K562 (cell line): ENCODE results near the gene SMCO1. TPM values are rescaled to one million over a fixed set of nuclear protein-coding genes. Genes with fewer than 3 reads are reported as not detected.

Experiments
- ATAC-seq: fragments of 200-7000 bp; cut with Tn5 transposase; 3 replicates; pipeline ENCODE4 v1.9.1; 2020; ENCODE audit warnings: moderate library complexity
- BruUV-seq: library from RNA; stranded (reverse); fragments of 400-500 nt; replicated peaks from 2 replicates; lab custom pipeline; 2021; lab: Mats Ljungman, UMichigan
- CTCF ChIA-PET: fragments of 300-600 bp; formaldehyde crosslinking; extraction: SDS; loops from one replicate; lab custom pipeline; 2021; ENCODE audit warnings: low intra/inter-chr PET ratio; lab: Yijun Ruan, JAX
- POLR2A ChIA-PET: fragments of 300-600, 350-650 bp; sonication (Branson Sonifier 250); formaldehyde crosslinking; extraction: SDS; loops from one replicate; lab custom pipeline; 2021; ENCODE audit warnings: antibody characterized with exemption, inconsistent platforms; lab: Yijun Ruan, JAX
- DNase-seq, 4 experiments: peaks; one replicate each; pipeline versions ENCODE4 v3.0.0 to v3.0.0-alpha.2; 2011 to 2018; ENCODE audit warnings: low spot score in 3 of 4, mixed read lengths in 3 of 4; ENCODE audit errors: extremely low read depth in 1 of 4
- FAIRE-seq: peaks from 2 replicates; lab custom pipeline; 2011; peaks lifted over from hg19 to GRCh38; lab: Jason Lieb, UNC
- H2AFZ ChIP-seq: 2 replicates; pipeline ENCODE4 v1.6.0; 2011; ENCODE audit warnings: low read depth, low read length, control low read depth, inconsistent platforms
- H3K27ac ChIP-seq: fragments of 200-600 bp; 3 replicates; pipeline ENCODE4 v1.8.0; 2011; ENCODE audit warnings: low read depth, mild to moderate bottlenecking, control low read depth, inconsistent platforms, low read length, moderate library complexity, mixed read lengths; ENCODE audit errors: extremely low read depth
- H3K27me3 ChIP-seq, 2 experiments: fragments of 300-600 bp in 1 of 2; 2 replicates in 1 of 2; 3 replicates in 1 of 2; pipeline versions ENCODE4 v1.6.0 to v1.8.0; 2011; ENCODE audit warnings: inconsistent platforms in 2 of 2, low read length in 2 of 2, mild to moderate bottlenecking in 1 of 2, mixed read lengths in 1 of 2, moderate library complexity in 1 of 2; ENCODE audit not compliant: control insufficient read depth in 2 of 2, insufficient read depth in 2 of 2
- H3K36me3 ChIP-seq: fragments of 300-600 bp; 3 replicates; pipeline ENCODE4 v1.8.0; 2011; ENCODE audit warnings: mild to moderate bottlenecking, low read length, inconsistent platforms; ENCODE audit not compliant: control insufficient read depth, insufficient read depth
- H3K4me1 ChIP-seq, 2 experiments: fragments of 200-600 bp in 1 of 2; replicated peaks in 1 of 2; 2 replicates in 1 of 2; 3 replicates in 1 of 2; pipeline versions ENCODE4 v1.5.1 to v1.8.0; 2011; ENCODE audit warnings: inconsistent platforms in 2 of 2, low read length in 2 of 2, mild to moderate bottlenecking in 1 of 2, mixed read lengths in 1 of 2, moderate library complexity in 1 of 2; ENCODE audit not compliant: control insufficient read depth in 2 of 2, insufficient read depth in 2 of 2
- H3K4me2 ChIP-seq: 2 replicates; pipeline ENCODE4 v1.6.1; 2011; ENCODE audit warnings: low read length, control low read depth, inconsistent platforms, mixed read lengths; ENCODE audit not compliant: insufficient read depth
- H3K4me3 ChIP-seq: fragments of 200-600 bp; sonication (generic), shearing (Covaris generic); 2 replicates; pipeline ENCODE4 v1.5.1; 2016; ENCODE audit warnings: control low read depth, inconsistent platforms
- H3K79me2 ChIP-seq: fragments of 200-600 bp; 3 replicates; pipeline ENCODE4 v1.8.0; 2011; ENCODE audit warnings: low read length, inconsistent platforms; ENCODE audit not compliant: control insufficient read depth, insufficient read depth
- H3K9ac ChIP-seq, 2 experiments: 2 replicates each; pipeline versions ENCODE4 v1.6.0 to v1.6.1; 2011; ENCODE audit warnings: low read depth in 2 of 2, low read length in 2 of 2, control low read depth in 1 of 2, inconsistent platforms in 1 of 2, mild to moderate bottlenecking in 1 of 2, mixed read lengths in 1 of 2; ENCODE audit not compliant: insufficient read depth in 1 of 2
- H3K9me1 ChIP-seq: one replicate; pipeline ENCODE4 v1.6.0; 2011; ENCODE audit warnings: inconsistent platforms, mild to moderate bottlenecking, low read length, moderate library complexity; ENCODE audit not compliant: control insufficient read depth, insufficient read depth
- H3K9me3 ChIP-seq: replicated peaks from 2 replicates; pipeline ENCODE4 v1.5.1; 2011; ENCODE audit warnings: low read depth, low read length, inconsistent platforms; ENCODE audit not compliant: control insufficient read depth, insufficient read depth
- H4K20me1 ChIP-seq: replicated peaks from 2 replicates; pipeline ENCODE4 v1.6.1; 2011; ENCODE audit warnings: low read length, inconsistent platforms, mixed read lengths; ENCODE audit not compliant: control insufficient read depth, insufficient read depth
- ATF1 ChIP-seq, 2 experiments: fragments of 450-650 bp in 1 of 2; IDR thresholded peaks; 2 replicates each; pipeline ENCODE4 v1.6.1; 2016; ENCODE audit warnings: missing compliant biosample characterization in 1 of 2, missing genetic modification characterization in 1 of 2
- ATF6 ChIP-seq: sonication (generic); formaldehyde crosslinking; IDR thresholded peaks from 2 replicates; pipeline ENCODE4 v1.4.0; 2020; ENCODE audit warnings: mild to moderate bottlenecking, missing genetic modification reagents
- CTCFL ChIP-seq: IDR thresholded peaks from 2 replicates; pipeline ENCODE4 v1.6.1; 2011; ENCODE audit warnings: borderline replicate concordance, low read depth, mild to moderate bottlenecking, moderate library complexity, low read length; ENCODE audit not compliant: insufficient read depth, poor library complexity, severe bottlenecking
- DPF2 ChIP-seq: fragments of 450-650 bp; IDR thresholded peaks from 2 replicates; pipeline ENCODE4 v1.6.1; 2016
- MNT ChIP-seq, 2 experiments: fragments of 450-650 bp; conservative IDR thresholded peaks; 2 replicates each; pipeline ENCODE4 v1.6.1; 2017; ENCODE audit warnings: mild to moderate bottlenecking in 2 of 2, moderate library complexity in 2 of 2
- MXI1 ChIP-seq: IDR thresholded peaks from 2 replicates; pipeline ENCODE4 v1.6.1; 2011; ENCODE audit warnings: low read depth, mild to moderate bottlenecking, improper control_type of control experiment, low read length
- SIN3B ChIP-seq: fragments of 450-650 bp; IDR thresholded peaks from 2 replicates; pipeline ENCODE4 v1.6.1; 2017; ENCODE audit warnings: low read depth, mild to moderate bottlenecking, moderate library complexity
- SP2 ChIP-seq: IDR thresholded peaks from 2 replicates; pipeline ENCODE4 v1.6.1; 2011; ENCODE audit warnings: mild to moderate bottlenecking, low read depth, low read length, moderate library complexity; ENCODE audit not compliant: poor library complexity, severe bottlenecking; ENCODE audit errors: extremely low read depth
- TEAD4 ChIP-seq, 2 experiments: sonication (generic) in 1 of 2; formaldehyde crosslinking in 1 of 2; IDR thresholded peaks; 2 replicates each; pipeline versions ENCODE4 v1.6.1 to v1.8.0; 2012 to 2022; ENCODE audit warnings: borderline replicate concordance in 1 of 2, inconsistent platforms in 1 of 2, low read length in 1 of 2, mild to moderate bottlenecking in 1 of 2, missing genetic modification reagents in 1 of 2
- U2AF2 ChIP-seq: fragments of 200-400 bp; formaldehyde crosslinking; optimal IDR thresholded peaks from 2 replicates; pipeline ENCODE3; 2017; ENCODE audit warnings: low read depth, mild to moderate bottlenecking, low read length
- ZNF121 ChIP-seq: sonication (generic); formaldehyde crosslinking; conservative IDR thresholded peaks from 2 replicates; pipeline ENCODE4 v1.8.0; 2022; ENCODE audit warnings: missing genetic modification reagents
- ZNF253 ChIP-seq: fragments of 250-450 bp; sonication (Bioruptor Pico); conservative IDR thresholded peaks from 2 replicates; pipeline ENCODE4 v1.6.1; 2021; ENCODE audit warnings: mild to moderate bottlenecking
- ZNF586 ChIP-seq: fragments of 450-650 bp; formaldehyde crosslinking; conservative IDR thresholded peaks from 2 replicates; pipeline ENCODE4 v1.4.0; 2020; ENCODE audit warnings: mild to moderate bottlenecking, moderate library complexity
- WGBS: fragments of 100-300 bp; shearing (Covaris generic); methylation state at CpG from one replicate; pipeline ENCODE4 v1.1.6; 2016; ENCODE audit warnings: low coverage, mixed read lengths; ENCODE audit not compliant: insufficient coverage; ENCODE audit errors: missing lambda C conversion rate; 5-methylcytosine and 5-hydroxymethylcytosine counted together
- in situ Hi-C: fragments of 300-500 bp; cut with MboI; formaldehyde crosslinking; loops from 4 replicates; pipeline ENCODE4 v1.15.0; 2018; ENCODE audit warnings: inconsistent platforms, mixed read lengths
- intact Hi-C: fragments of 100-400 bp; cut with micrococcal nuclease; formaldehyde crosslinking; loops from 2 replicates; pipeline ENCODE4 v1.14.2; 2022
- polyA plus RNA-seq, 8 experiments: library from polyadenylated mRNA; depleted of rRNA in 4 of 8; stranded (reverse) in 5 of 8; unstranded in 3 of 8; fragments of >200 nt; fragmentation: Nextera tagmentation in 2 of 8; fragmentation: Illumina TruSeq in 1 of 8; extraction: Ambion mirVana in 2 of 8; extraction: Trizol in 1 of 8; gene quantifications; 2 replicates each; pipeline versions ENCODE4 v1.2.1 to v1.2.3, GENCODE V29; 2011 to 2014; ENCODE audit warnings: inconsistent platforms in 1 of 8, missing spikeins in 1 of 8
- total RNA-seq, 7 experiments: library from RNA; depleted of rRNA in 6 of 7; stranded (reverse); fragments of >200 nt in 6 of 7; fragmentation: Illumina TruSeq in 2 of 7; extraction: Trizol in 2 of 7; gene quantifications; 2 replicates each; pipeline versions ENCODE4 v1.2.1 to v1.2.3, GENCODE V29; 2011 to 2021; ENCODE audit warnings: low replicate concordance in 1 of 7

SMCO1 gene
- total and polyA plus RNA-seq, 9 of the 15 experiments (the other 6 are each of a cell fraction or from before 2014, with no cell fraction given): 0.05 to 0.35 (median 0.12) TPM; not detected in 5

GRCh38 chr3:196503196-196504076 lies 11.7 kb downstream of the SMCO1 start, which contains the start of gene RNF168:
TSS of gene RNF168 (minus strand) at chr3:196503768. CDS start at chr3:196503173, 595 bp downstream.
- Histone ChIP-seq H3K27ac (peak within 1 kb of the TSS; percentile 93), H3K9ac (peak within 1 kb of the TSS; percentile 93 to 94), H3K9me1 (no peaks in the 10 kb centered on the region), H3K4me1 (peaks cover 7 to 14% of the 10 kb centered on the region in 2 experiments; a peak in 4 of 5 replicates), H3K4me3 (peak within 1 kb of the TSS; percentile 91), H3K27me3 (no peaks in the 10 kb centered on the region), H2AFZ (peak within 1 kb of the TSS; percentile 69), H3K4me2 (peak within 1 kb of the TSS; percentile 98), H4K20me1 (peaks cover 21% of the 10 kb centered on the region; the same call in 1 of the 2 replicates), H3K36me3 (peaks cover 24% of the 10 kb centered on the region; the same call in 2 of the 3 replicates), H3K79me2 (peaks cover 50% of the 10 kb centered on the region), H3K9me3 (peaks cover 5% of the 10 kb centered on the region)
- DNase-seq (peak; percentile 90 to 98 (median 92)), FAIRE-seq (peak; percentile 76), ATAC-seq (peak; percentile 84)
- POLR2A ChIA-PET: interaction anchor here (0.7 to 1.9 kb wide), 3 partner anchors 9 to 252 kb away, joined by 3 to 12 read pairs (median 4); no protein-coding TSS in a partner anchor
- in situ Hi-C loops (loop anchor here (25.0 kb wide), 2 partner anchors 616 to 791 kb away; partner anchors contain the start of gene MUC20), intact Hi-C loops (loop anchor here (5.0 kb wide), 2 partner anchors 166 to 481 kb away; partner anchors contain the start of gene TM4SF19)
- WGBS: under 1% methylated on average over 47 of the region's 75 CpGs
- BruUV-seq: TSS peak; percentile 50
- CTCF ChIA-PET: interaction anchor here (0.6 kb wide), 1 partner anchor 474 kb away, joined by 4 read pairs; no protein-coding TSS in a partner anchor
- TF ChIP-seq ZNF121 (CRISPR knock-in tag): no peak
- TF ChIP-seq ZNF253 (CRISPR knock-in tag): no peak
- peak; percentile 51; the same call in 1 of the 2 replicates for TF ChIP-seq TEAD4 (IDR thresholded peaks at IDR 0.05; ENCODE audit: low read length)
- TF ChIP-seq TEAD4 (CRISPR knock-in tag; IDR thresholded peaks at IDR 0.05; ENCODE audit: borderline replicate concordance): no peak; the same call in 1 of the 2 replicates
- no peak for TF ChIP-seq ATF6 (CRISPR knock-in tag)
- TF ChIP-seq MXI1: peak; percentile 64; the same call in 1 of the 2 replicates
- TF ChIP-seq ZNF586 (CRISPR knock-in tag): no peak
- peak; percentile 11 for TF ChIP-seq CTCFL
- TF ChIP-seq SIN3B: no peak; the same call in 1 of the 2 replicates
- TF ChIP-seq DPF2: no peak
- TF ChIP-seq ATF1 (CRISPR knock-in tag; IDR thresholded peaks at IDR 0.05): peak; percentile 58
- peak; percentile 93 for TF ChIP-seq ATF1 (tag; IDR thresholded peaks at IDR 0.05)
- TF ChIP-seq U2AF2: no peak
- TF ChIP-seq MNT (conservative IDR thresholded peaks at IDR 0.05): peak; percentile 47 to 80
- TF ChIP-seq SP2: peak; percentile 38
